Choroid plexus epithelial cell (primary cell): Measurements from ENCODE around the gene GNG8.
A peak's percentile ranks its signal among the peaks of the same experiment; 100 is the strongest.

ENCODE experiments used
- DNase-seq: peaks from one replicate; pipeline ENCODE4 v3.0.0-alpha.2; 2010; ENCODE audit warnings: low read depth
- H3K4me3 ChIP-seq: 2 replicates; pipeline ENCODE4 v1.5.1; 2011; ENCODE audit warnings: low read depth, mild to moderate bottlenecking, control low read depth, low read length, moderate library complexity
- TF ChIP-seq, protein P1 (sequence below): conservative IDR thresholded peaks from 2 replicates; pipeline ENCODE4 v1.5.1; 2011; ENCODE audit warnings: low read depth, mild to moderate bottlenecking, control low read depth, inconsistent platforms, low read length, moderate library complexity

Gene GNG8

DNA sequence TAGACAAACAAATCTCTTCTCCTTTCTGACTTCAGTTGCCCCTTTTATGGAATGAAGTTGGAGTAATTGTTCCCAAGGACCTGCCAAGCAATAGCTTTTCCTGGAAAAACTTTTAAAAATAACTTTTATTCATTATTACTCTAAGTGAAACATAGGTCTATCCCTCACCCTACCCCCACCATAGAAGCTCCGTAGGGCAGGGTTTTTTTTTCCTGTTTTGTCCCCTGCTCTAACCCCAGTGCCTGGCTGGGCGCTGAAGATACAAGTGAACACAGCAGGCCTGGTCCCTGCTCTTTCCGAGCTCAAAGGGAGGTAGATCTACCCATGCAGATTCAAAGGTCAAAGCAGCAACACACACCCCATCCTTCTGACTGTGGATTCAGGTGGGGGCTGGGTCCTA, 8.7 kb upstream of the GNG8 start:
- TF ChIP-seq, protein P1, sequence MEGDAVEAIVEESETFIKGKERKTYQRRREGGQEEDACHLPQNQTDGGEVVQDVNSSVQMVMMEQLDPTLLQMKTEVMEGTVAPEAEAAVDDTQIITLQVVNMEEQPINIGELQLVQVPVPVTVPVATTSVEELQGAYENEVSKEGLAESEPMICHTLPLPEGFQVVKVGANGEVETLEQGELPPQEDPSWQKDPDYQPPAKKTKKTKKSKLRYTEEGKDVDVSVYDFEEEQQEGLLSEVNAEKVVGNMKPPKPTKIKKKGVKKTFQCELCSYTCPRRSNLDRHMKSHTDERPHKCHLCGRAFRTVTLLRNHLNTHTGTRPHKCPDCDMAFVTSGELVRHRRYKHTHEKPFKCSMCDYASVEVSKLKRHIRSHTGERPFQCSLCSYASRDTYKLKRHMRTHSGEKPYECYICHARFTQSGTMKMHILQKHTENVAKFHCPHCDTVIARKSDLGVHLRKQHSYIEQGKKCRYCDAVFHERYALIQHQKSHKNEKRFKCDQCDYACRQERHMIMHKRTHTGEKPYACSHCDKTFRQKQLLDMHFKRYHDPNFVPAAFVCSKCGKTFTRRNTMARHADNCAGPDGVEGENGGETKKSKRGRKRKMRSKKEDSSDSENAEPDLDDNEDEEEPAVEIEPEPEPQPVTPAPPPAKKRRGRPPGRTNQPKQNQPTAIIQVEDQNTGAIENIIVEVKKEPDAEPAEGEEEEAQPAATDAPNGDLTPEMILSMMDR: no peak
- DNase-seq: no peak
- H3K4me3 ChIP-seq: no peak overlapping the region

DNA sequence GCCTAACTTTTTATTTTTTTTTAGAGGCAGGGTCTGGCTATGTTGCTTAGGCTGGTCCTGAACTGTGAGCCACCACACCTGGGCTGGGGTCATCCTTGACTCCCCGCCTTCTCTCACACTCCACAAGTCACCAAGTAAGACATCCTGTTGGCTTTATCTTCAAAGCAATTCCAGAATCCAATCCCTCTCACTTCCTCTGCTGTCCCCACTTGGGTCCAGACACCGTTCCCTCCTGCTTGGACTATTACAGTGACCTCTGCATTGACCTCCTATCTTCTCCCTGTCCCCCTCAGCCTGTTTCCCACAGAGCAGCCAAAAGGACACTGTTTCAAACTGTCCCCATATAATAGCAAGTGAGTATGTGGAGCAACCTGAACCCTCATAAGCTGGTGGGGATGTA, 4.7 kb upstream of the GNG8 start:
- no peak for DNase-seq
- TF ChIP-seq, protein P1: no peak

GRCh38 chr19:46639358-46640182, 3.6 kb upstream of the GNG8 start:
- peak; percentile 52 for DNase-seq
- peak overlapping the region; percentile 50 for H3K4me3 ChIP-seq
- TF ChIP-seq, protein P1: no peak

More for the DNA sequence above, 4.7 kb upstream of the GNG8 start:
- H3K4me3 ChIP-seq: no peak overlapping the region

DNA sequence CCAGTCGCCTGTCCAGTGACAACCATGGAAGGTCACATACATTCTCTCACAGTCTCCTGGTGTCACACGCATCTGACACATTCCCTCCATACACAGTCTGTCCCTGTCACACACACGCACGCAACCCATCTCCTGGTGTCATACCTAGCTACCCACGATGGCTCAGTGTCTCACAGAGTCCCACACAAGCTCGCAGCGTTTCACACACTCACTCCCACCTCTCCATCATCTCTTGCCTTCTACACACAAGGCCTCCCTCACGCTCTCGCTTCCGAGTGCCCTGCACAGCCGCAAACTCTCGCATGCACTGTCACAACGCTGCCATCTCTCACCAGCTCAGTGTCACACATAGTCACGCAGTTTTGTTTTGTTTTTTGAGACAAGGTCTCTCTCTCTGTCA, 1.2 kb upstream of the GNG8 start:
- DNase-seq: no peak
- no peak overlapping the region for H3K4me3 ChIP-seq
- TF ChIP-seq, protein P1: no peak

DNA sequence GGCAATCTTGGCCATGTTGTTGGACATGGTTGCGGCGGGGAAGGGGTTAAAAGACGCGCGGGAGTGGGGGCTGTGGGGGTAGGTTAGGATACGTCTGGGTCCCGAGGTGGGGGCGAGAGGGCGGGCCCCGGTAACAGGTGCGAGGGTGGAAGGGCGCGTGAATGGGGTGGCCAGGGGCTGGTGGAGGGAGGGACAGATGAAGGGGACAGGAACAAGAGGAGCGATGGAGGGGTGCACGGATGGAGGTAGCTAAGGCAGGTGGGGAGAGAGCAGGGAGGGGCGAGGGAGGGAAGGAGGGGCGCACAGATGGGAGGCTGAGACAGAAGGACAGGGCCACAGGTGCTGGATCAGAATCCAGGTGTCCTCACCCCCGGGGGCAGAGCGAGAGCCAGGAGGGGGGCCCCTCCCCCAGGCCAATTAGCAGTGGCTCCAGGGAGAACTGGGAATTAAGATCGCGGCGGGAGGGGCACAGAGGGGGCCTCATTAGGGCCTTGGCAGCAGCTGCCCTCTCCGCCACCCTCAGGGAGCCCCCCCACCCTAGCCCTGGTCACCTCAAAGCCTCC, 1.3 kb downstream of the GNG8 start:
- H3K4me3 ChIP-seq: peak overlapping the region; percentile 11
- DNase-seq: no peak
- TF ChIP-seq, protein P1: no peak

- H3K4me3 ChIP-seq: peak overlapping the region; percentile 16
- DNase-seq: peak; percentile 84
- TF ChIP-seq, protein P1: no peak
Measured at GRCh38 chr19:46634045-46634655, 1.9 kb downstream of the GNG8 start.

GRCh38 chr19:46633130-46633529, 2.9 kb downstream of the GNG8 start:
- H3K4me3 ChIP-seq: no peak overlapping the region
- TF ChIP-seq, protein P1: no peak

More at GRCh38 chr19:46633130-46633529, 2.9 kb downstream of the GNG8 start:
- DNase-seq: no peak
